K562 (cell line): Measurements from ENCODE around the gene DBNDD2. TPM values are rescaled to one million over a fixed set of nuclear protein-coding genes. Genes with fewer than 3 reads are reported as not detected.

ENCODE experiments used
- ATAC-seq: fragments of 200-7000 bp; cut with Tn5 transposase; 3 replicates; pipeline ENCODE4 v1.9.1; 2020; ENCODE audit warnings: moderate library complexity
- BruUV-seq: library from RNA; stranded (reverse); fragments of 400-500 nt; replicated peaks from 2 replicates; lab custom pipeline; 2021; lab: Mats Ljungman, UMichigan
- CTCF ChIA-PET: fragments of 300-600 bp; formaldehyde crosslinking; extraction: SDS; loops from one replicate; lab custom pipeline; 2021; ENCODE audit warnings: low intra/inter-chr PET ratio; lab: Yijun Ruan, JAX
- POLR2A ChIA-PET: fragments of 300-600, 350-650 bp; sonication (Branson Sonifier 250); formaldehyde crosslinking; extraction: SDS; loops from one replicate; lab custom pipeline; 2021; ENCODE audit warnings: antibody characterized with exemption, inconsistent platforms; lab: Yijun Ruan, JAX
- DNase-seq, 4 experiments: peaks; one replicate each; pipeline versions ENCODE4 v3.0.0 to v3.0.0-alpha.2; 2011 to 2018; ENCODE audit warnings: low spot score in 3 of 4, mixed read lengths in 3 of 4; ENCODE audit errors: extremely low read depth in 1 of 4
- FAIRE-seq: peaks from 2 replicates; lab custom pipeline; 2011; peaks lifted over from hg19 to GRCh38; lab: Jason Lieb, UNC
- H2AFZ ChIP-seq: 2 replicates; pipeline ENCODE4 v1.6.0; 2011; ENCODE audit warnings: low read depth, low read length, control low read depth, inconsistent platforms
- H3K27ac ChIP-seq: fragments of 200-600 bp; 3 replicates; pipeline ENCODE4 v1.8.0; 2011; ENCODE audit warnings: low read depth, mild to moderate bottlenecking, control low read depth, inconsistent platforms, low read length, moderate library complexity, mixed read lengths; ENCODE audit errors: extremely low read depth
- H3K27me3 ChIP-seq, 2 experiments: fragments of 300-600 bp in 1 of 2; 2 replicates in 1 of 2; 3 replicates in 1 of 2; pipeline versions ENCODE4 v1.6.0 to v1.8.0; 2011; ENCODE audit warnings: inconsistent platforms in 2 of 2, low read length in 2 of 2, mild to moderate bottlenecking in 1 of 2, mixed read lengths in 1 of 2, moderate library complexity in 1 of 2; ENCODE audit not compliant: control insufficient read depth in 2 of 2, insufficient read depth in 2 of 2
- H3K36me3 ChIP-seq: fragments of 300-600 bp; 3 replicates; pipeline ENCODE4 v1.8.0; 2011; ENCODE audit warnings: mild to moderate bottlenecking, low read length, inconsistent platforms; ENCODE audit not compliant: control insufficient read depth, insufficient read depth
- H3K4me1 ChIP-seq, 2 experiments: fragments of 200-600 bp in 1 of 2; replicated peaks in 1 of 2; 2 replicates in 1 of 2; 3 replicates in 1 of 2; pipeline versions ENCODE4 v1.5.1 to v1.8.0; 2011; ENCODE audit warnings: inconsistent platforms in 2 of 2, low read length in 2 of 2, mild to moderate bottlenecking in 1 of 2, mixed read lengths in 1 of 2, moderate library complexity in 1 of 2; ENCODE audit not compliant: control insufficient read depth in 2 of 2, insufficient read depth in 2 of 2
- H3K4me2 ChIP-seq: 2 replicates; pipeline ENCODE4 v1.6.1; 2011; ENCODE audit warnings: low read length, control low read depth, inconsistent platforms, mixed read lengths; ENCODE audit not compliant: insufficient read depth
- H3K4me3 ChIP-seq: fragments of 200-600 bp; sonication (generic), shearing (Covaris generic); 2 replicates; pipeline ENCODE4 v1.5.1; 2016; ENCODE audit warnings: control low read depth, inconsistent platforms
- H3K79me2 ChIP-seq: fragments of 200-600 bp; 3 replicates; pipeline ENCODE4 v1.8.0; 2011; ENCODE audit warnings: low read length, inconsistent platforms; ENCODE audit not compliant: control insufficient read depth, insufficient read depth
- H3K9ac ChIP-seq, 2 experiments: 2 replicates each; pipeline versions ENCODE4 v1.6.0 to v1.6.1; 2011; ENCODE audit warnings: low read depth in 2 of 2, low read length in 2 of 2, control low read depth in 1 of 2, inconsistent platforms in 1 of 2, mild to moderate bottlenecking in 1 of 2, mixed read lengths in 1 of 2; ENCODE audit not compliant: insufficient read depth in 1 of 2
- H3K9me1 ChIP-seq: one replicate; pipeline ENCODE4 v1.6.0; 2011; ENCODE audit warnings: inconsistent platforms, mild to moderate bottlenecking, low read length, moderate library complexity; ENCODE audit not compliant: control insufficient read depth, insufficient read depth
- H3K9me3 ChIP-seq: replicated peaks from 2 replicates; pipeline ENCODE4 v1.5.1; 2011; ENCODE audit warnings: low read depth, low read length, inconsistent platforms; ENCODE audit not compliant: control insufficient read depth, insufficient read depth
- H4K20me1 ChIP-seq: replicated peaks from 2 replicates; pipeline ENCODE4 v1.6.1; 2011; ENCODE audit warnings: low read length, inconsistent platforms, mixed read lengths; ENCODE audit not compliant: control insufficient read depth, insufficient read depth
- FIP1L1 ChIP-seq: fragments of 200-400 bp; formaldehyde crosslinking; IDR thresholded peaks from 2 replicates; pipeline ENCODE4 v1.6.1; 2018; ENCODE audit warnings: mild to moderate bottlenecking, low read depth, low read length; ENCODE audit not compliant: poor library complexity, severe bottlenecking
- HMG20B ChIP-seq: fragments of 250-450 bp; sonication (Bioruptor Pico); IDR thresholded peaks from 2 replicates; pipeline ENCODE4 v1.5.0; 2021; ENCODE audit warnings: mild to moderate bottlenecking
- OTX1 ChIP-seq: fragments of 450-650 bp; formaldehyde crosslinking; IDR thresholded peaks from 2 replicates; pipeline ENCODE4 v1.4.0; 2022; ENCODE audit warnings: mild to moderate bottlenecking
- SMARCC2 ChIP-seq: fragments of 450-650 bp; IDR thresholded peaks from 2 replicates; pipeline ENCODE4 v1.6.1; 2017; ENCODE audit warnings: antibody characterized with exemption, moderate library complexity, mild to moderate bottlenecking, low read depth
- ZBTB40 ChIP-seq, 2 experiments: fragments of 450-650 bp in 1 of 2; sonication (generic) in 1 of 2; formaldehyde crosslinking in 1 of 2; IDR thresholded peaks; 2 replicates each; pipeline versions ENCODE4 v1.7.1 to v1.9.0; 2016 to 2022; ENCODE audit warnings: inconsistent platforms in 1 of 2, mild to moderate bottlenecking in 1 of 2, missing genetic modification reagents in 1 of 2
- WGBS: fragments of 100-300 bp; shearing (Covaris generic); methylation state at CpG from one replicate; pipeline ENCODE4 v1.1.6; 2016; ENCODE audit warnings: low coverage, mixed read lengths; ENCODE audit not compliant: insufficient coverage; ENCODE audit errors: missing lambda C conversion rate; 5-methylcytosine and 5-hydroxymethylcytosine counted together
- in situ Hi-C: fragments of 300-500 bp; cut with MboI; formaldehyde crosslinking; loops from 4 replicates; pipeline ENCODE4 v1.15.0; 2018; ENCODE audit warnings: inconsistent platforms, mixed read lengths
- intact Hi-C: fragments of 100-400 bp; cut with micrococcal nuclease; formaldehyde crosslinking; loops from 2 replicates; pipeline ENCODE4 v1.14.2; 2022
- polyA plus RNA-seq, 8 experiments: library from polyadenylated mRNA; depleted of rRNA in 4 of 8; stranded (reverse) in 5 of 8; unstranded in 3 of 8; fragments of >200 nt; fragmentation: Nextera tagmentation in 2 of 8; fragmentation: Illumina TruSeq in 1 of 8; extraction: Ambion mirVana in 2 of 8; extraction: Trizol in 1 of 8; gene quantifications; 2 replicates each; pipeline versions ENCODE4 v1.2.1 to v1.2.3, GENCODE V29; 2011 to 2014; ENCODE audit warnings: inconsistent platforms in 1 of 8, missing spikeins in 1 of 8
- total RNA-seq, 7 experiments: library from RNA; depleted of rRNA in 6 of 7; stranded (reverse); fragments of >200 nt in 6 of 7; fragmentation: Illumina TruSeq in 2 of 7; extraction: Trizol in 2 of 7; gene quantifications; 2 replicates each; pipeline versions ENCODE4 v1.2.1 to v1.2.3, GENCODE V29; 2011 to 2021; ENCODE audit warnings: low replicate concordance in 1 of 7
- TF ChIP-seq, protein P1 (sequence below): fragments of 450-650 bp; IDR thresholded peaks from 2 replicates; pipeline ENCODE4 v1.6.1; 2018; ENCODE audit warnings: mild to moderate bottlenecking, low read depth; ENCODE audit not compliant: partially characterized antibody

The DBNDD2 gene
- total and polyA plus RNA-seq, 9 of the 15 experiments (the other 6 are each of a cell fraction or from before 2014, with no cell fraction given): 12.8 to 64.0 (median 35.8) TPM

GRCh38 chr20:45359069-45359405, 49.1 kb upstream of the DBNDD2 start (continued):
- TF ChIP-seq, protein P1, sequence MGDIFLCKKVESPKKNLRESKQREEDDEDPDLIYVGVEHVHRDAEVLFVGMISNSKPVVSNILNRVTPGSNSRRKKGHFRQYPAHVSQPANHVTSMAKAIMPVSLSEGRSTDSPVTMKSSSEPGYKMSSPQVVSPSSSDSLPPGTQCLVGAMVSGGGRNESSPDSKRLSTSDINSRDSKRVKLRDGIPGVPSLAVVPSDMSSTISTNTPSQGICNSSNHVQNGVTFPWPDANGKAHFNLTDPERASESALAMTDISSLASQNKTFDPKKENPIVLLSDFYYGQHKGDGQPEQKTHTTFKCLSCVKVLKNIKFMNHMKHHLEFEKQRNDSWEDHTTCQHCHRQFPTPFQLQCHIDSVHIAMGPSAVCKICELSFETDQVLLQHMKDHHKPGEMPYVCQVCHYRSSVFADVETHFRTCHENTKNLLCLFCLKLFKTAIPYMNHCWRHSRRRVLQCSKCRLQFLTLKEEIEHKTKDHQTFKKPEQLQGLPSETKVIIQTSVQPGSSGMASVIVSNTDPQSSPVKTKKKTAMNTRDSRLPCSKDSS: no peak
- no peak for TF ChIP-seq FIP1L1
- TF ChIP-seq HMG20B (CRISPR knock-in tag): no peak
- TF ChIP-seq OTX1 (CRISPR knock-in tag): no peak

DNA sequence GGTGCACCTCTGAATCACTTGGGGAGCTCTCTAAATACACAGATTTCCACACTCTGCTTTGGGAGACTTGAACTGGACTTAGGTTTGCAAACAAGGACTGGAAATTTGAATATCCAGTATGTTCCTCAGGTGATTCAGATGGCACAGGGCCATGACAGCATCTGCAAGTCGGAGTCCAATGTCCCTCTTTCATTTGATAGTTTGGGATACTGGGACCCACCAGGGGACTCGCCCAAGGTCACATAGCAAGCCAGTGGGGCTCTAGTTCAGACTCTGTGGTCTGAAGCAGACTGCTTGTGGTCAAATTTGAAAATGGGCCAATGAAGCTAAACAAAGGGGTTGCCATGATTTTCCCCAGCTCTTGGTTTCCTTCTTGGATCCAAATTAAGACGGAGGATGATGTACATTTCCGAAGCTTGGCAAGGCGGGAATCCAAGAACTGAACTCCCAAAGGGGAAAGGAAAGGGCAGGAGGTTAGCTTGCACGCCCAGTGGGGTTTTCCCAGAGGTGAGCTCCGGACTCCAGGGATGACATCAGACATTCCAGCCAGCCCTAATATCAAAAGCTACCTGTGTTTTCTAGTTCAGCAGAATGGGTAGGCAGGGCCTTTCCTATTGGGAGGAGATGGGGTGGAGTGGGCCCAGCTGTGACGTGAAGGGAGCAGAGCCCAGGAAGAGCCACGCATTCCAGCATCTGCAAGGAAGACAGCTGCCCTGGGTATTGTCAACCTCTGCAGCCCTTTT, 48.5 kb upstream of the DBNDD2 start:
- H3K27me3 ChIP-seq: no peaks in the 10 kb centered on the region
- DNase-seq (no peak), FAIRE-seq (no peak), ATAC-seq (no peak)
- in situ Hi-C loops: no loop called here
- no peaks in the 10 kb centered on the region for H3K36me3 ChIP-seq
- intact Hi-C loops: loop anchor here (10.0 kb wide), 1 partner anchor 615 kb away; the partner anchor contains the start of gene ZNF335
- ChIA-PET CTCF (no interaction called here), POLR2A (interaction anchor here (0.7 to 3.1 kb wide), 4 partner anchors 12 to 18 kb away, joined by 3 to 14 read pairs (median 6); no protein-coding TSS in a partner anchor)
- H4K20me1 ChIP-seq: no peaks in the 10 kb centered on the region
- no peak overlapping the region for H3K9ac ChIP-seq
- H3K4me2 ChIP-seq: no peak overlapping the region
- no TSS peak for BruUV-seq
- H3K79me2 ChIP-seq: peaks cover 10% of the 10 kb centered on the region
- WGBS: 86% methylated on average over 8 of the region's 9 CpGs
- no peak overlapping the region for H3K27ac ChIP-seq
- H3K4me1 ChIP-seq: peaks cover 9 to 30% of the 10 kb centered on the region in 2 experiments
- no peaks in the 10 kb centered on the region for H3K9me3 ChIP-seq
- TF ChIP-seq ZBTB40 (IDR thresholded peaks at IDR 0.05) (no peak), ZBTB40 (CRISPR knock-in tag; IDR thresholded peaks at IDR 0.05) (no peak), SMARCC2 (no peak)
- peak overlapping the region; percentile 96; the same call in 1 of the 2 replicates for H2AFZ ChIP-seq
- H3K4me3 ChIP-seq: no peak overlapping the region
- H3K9me1 ChIP-seq: no peaks in the 10 kb centered on the region
